B cell (primary cell): Measurements from ENCODE around the gene FTO. TPM values are rescaled to one million over a fixed set of nuclear protein-coding genes. Genes with fewer than 3 reads are reported as not detected.

Experiments
- ATAC-seq: fragments of 200-7000 bp; cut with Tn5 transposase; one replicate; pipeline ENCODE4 v1.10.0; 2021; ENCODE audit warnings: low read depth, mild to moderate bottlenecking, moderate number of reproducible peaks, moderate library complexity
- CTCF ChIA-PET: fragments of 350-600 bp; sonication (Branson Sonifier 250); formaldehyde crosslinking; loops from one replicate; lab custom pipeline; 2021; ENCODE audit warnings: antibody characterized with exemption, inconsistent platforms; lab: Charles Lee
- POLR2A ChIA-PET: fragments of 350-600 bp; sonication (Branson Sonifier 250); formaldehyde crosslinking; loops from one replicate; lab custom pipeline; 2021; ENCODE audit warnings: antibody characterized with exemption; lab: Charles Lee
- DNase-seq: peaks from one replicate; pipeline ENCODE4 v3.0.0; 2013
- H2AFZ ChIP-seq: 2 replicates; pipeline ENCODE4 v1.6.1; 2012; ENCODE audit warnings: mild to moderate bottlenecking, low read depth, low read length; ENCODE audit not compliant: insufficient read depth, poor library complexity, severe bottlenecking
- H3K27ac ChIP-seq, 2 donors: 1 replicate in 1 of 2; 2 replicates in 1 of 2; pipeline ENCODE4 v1.5.1; 2012 to 2013; ENCODE audit warnings: low read length in 2 of 2, mild to moderate bottlenecking in 2 of 2, moderate library complexity in 1 of 2
- H3K27me3 ChIP-seq, 4 experiments: fragments of 200-600 bp in 1 of 4; sonication (generic) in 1 of 4; replicated peaks in 1 of 4; 1 replicate in 2 of 4; 2 replicates in 2 of 4; pipeline versions ENCODE4 v1.6.1 to v1.7.0; 2013 to 2016; ENCODE audit warnings: low read length in 3 of 4, mild to moderate bottlenecking in 2 of 4, mixed read lengths in 1 of 4, moderate library complexity in 1 of 4; ENCODE audit not compliant: insufficient read depth in 4 of 4, control insufficient read depth in 3 of 4; ENCODE audit errors: control extremely low read depth in 1 of 4
- H3K36me3 ChIP-seq, 2 experiments: replicated peaks in 1 of 2; 1 replicate in 1 of 2; 2 replicates in 1 of 2; pipeline versions ENCODE4 v1.6.1 to v1.7.1; 2013; ENCODE audit warnings: low read length in 1 of 2; ENCODE audit not compliant: insufficient read depth in 2 of 2, control insufficient read depth in 1 of 2; ENCODE audit errors: control extremely low read depth in 1 of 2, extremely low read depth in 1 of 2
- H3K4me1 ChIP-seq, 2 donors: fragments of 200-600 bp in 1 of 2; sonication (generic) in 1 of 2; 1 replicate in 1 of 2; 2 replicates in 1 of 2; pipeline versions ENCODE4 v1.5.1 to v1.6.1; 2013 to 2017; ENCODE audit warnings: low read length in 2 of 2; ENCODE audit not compliant: control insufficient read depth in 2 of 2, insufficient read depth in 2 of 2
- H3K4me2 ChIP-seq: replicated peaks from 2 replicates; pipeline ENCODE3; 2012; ENCODE audit warnings: mild to moderate bottlenecking, low read depth, low read length; ENCODE audit not compliant: poor library complexity, severe bottlenecking
- H3K4me3 ChIP-seq, 5 experiments: fragments of 200-600 bp in 1 of 5; sonication (generic) in 1 of 5; 1 replicate in 3 of 5; 2 replicates in 2 of 5; pipeline versions ENCODE4 v1.5.1 to v1.7.0; 2011 to 2016; ENCODE audit warnings: low read length in 4 of 5, mild to moderate bottlenecking in 4 of 5, low read depth in 2 of 5, control low read depth in 1 of 5, moderate library complexity in 1 of 5; ENCODE audit not compliant: insufficient read depth in 1 of 5; ENCODE audit errors: control extremely low read depth in 1 of 5, extremely low read depth in 1 of 5
- H3K79me2 ChIP-seq: fragments of 200-600 bp; sonication (generic); one replicate; pipeline ENCODE4 v1.6.0; 2016; ENCODE audit warnings: low read length; ENCODE audit not compliant: control insufficient read depth, insufficient read depth
- H3K9ac ChIP-seq: fragments of 200-600 bp; sonication (generic); 2 replicates; pipeline ENCODE4 v1.6.1; 2017; ENCODE audit warnings: mild to moderate bottlenecking, low read length, moderate library complexity
- H3K9me3 ChIP-seq, 3 donors: one replicate each; pipeline versions ENCODE4 v1.6.1 to v1.7.1; 2013; ENCODE audit warnings: low read length in 2 of 3; ENCODE audit not compliant: control insufficient read depth in 2 of 3, insufficient read depth in 1 of 3; ENCODE audit errors: control extremely low read depth in 1 of 3
- H4K20me1 ChIP-seq: 2 replicates; pipeline ENCODE4 v1.6.0; 2012; ENCODE audit warnings: mild to moderate bottlenecking, low read length; ENCODE audit not compliant: insufficient read depth, control insufficient read depth, poor library complexity, severe bottlenecking
- H3K27ac Mint-ChIP-seq: one replicate; pipeline ENCODE4 v1.8.0; 2021; ENCODE audit warnings: mixed read lengths
- H3K27me3 Mint-ChIP-seq: one replicate; pipeline ENCODE4 v1.8.0; 2021; ENCODE audit warnings: mixed read lengths
- H3K4me1 Mint-ChIP-seq: one replicate; pipeline ENCODE4 v1.8.0; 2021; ENCODE audit warnings: mixed read lengths
- H3K4me3 Mint-ChIP-seq: one replicate; pipeline ENCODE4 v1.8.0; 2021; ENCODE audit warnings: mixed read lengths
- H3K9me3 Mint-ChIP-seq: one replicate; pipeline ENCODE4 v1.8.0; 2022; ENCODE audit warnings: mixed read lengths; ENCODE audit not compliant: insufficient read depth
- CTCF ChIP-seq: fragments of 200-600 bp; IDR thresholded peaks from one replicate; pipeline ENCODE4 v1.8.0; 2022; ENCODE audit warnings: antibody characterized with exemption, mild to moderate bottlenecking
- EZH2 ChIP-seq: IDR thresholded peaks from 2 replicates; pipeline ENCODE4 v1.6.1; 2012; ENCODE audit warnings: borderline replicate concordance, low read depth, mild to moderate bottlenecking, moderate library complexity, low read length; ENCODE audit not compliant: insufficient read depth, poor library complexity, severe bottlenecking
- WGBS: methylation state at CpG from one replicate; pipeline ENCODE4 v1.1.5; 2013; ENCODE audit warnings: missing lambda C conversion rate; ENCODE audit not compliant: insufficient coverage; 5-methylcytosine and 5-hydroxymethylcytosine counted together
- intact Hi-C: fragments of 100-400 bp; cut with micrococcal nuclease; formaldehyde crosslinking; loops from one replicate; pipeline ENCODE4 v1.10.0; 2022
- polyA plus RNA-seq: library from polyadenylated mRNA; depleted of rRNA; stranded (reverse); fragments of >200 nt; gene quantifications from 2 replicates; pipeline ENCODE4 v1.2.3, GENCODE V29; 2012
- total RNA-seq, 2 donors: library from RNA; stranded (reverse); fragments of 120-200 nt in 1 of 2; gene quantifications; 1 replicate in 1 of 2; 2 replicates in 1 of 2; pipeline versions ENCODE4 v1.2.3 to v1.2.4, GENCODE V29; 2013 to 2022

The FTO gene
- total and polyA plus RNA-seq, 2 donors (not counting 1 experiment from before 2014, with no cell fraction given), result 26.5 to 68.5 TPM

GRCh38 chr16:53955221-53955875, 251.4 kb downstream of the FTO start:
- no peak for ATAC-seq
- H2AFZ ChIP-seq, result no peak overlapping the region
- H3K79me2 ChIP-seq, result no peaks in the 10 kb centered on the region
- ChIA-PET CTCF (no interaction called here), POLR2A (no interaction called here)
- H3K4me3 ChIP-seq, result no peak overlapping the region
- no peak for DNase-seq
- H3K27ac Mint-ChIP-seq, result no peak overlapping the region
- H3K4me2 ChIP-seq, result no peak overlapping the region
- no peaks in the 10 kb centered on the region for H3K27me3 ChIP-seq
- intact Hi-C loops, result no loop called here
- H3K4me1 ChIP-seq, result peaks cover 8 to 10% of the 10 kb centered on the region in 2 donors
- H3K9me3 Mint-ChIP-seq, result no peaks in the 10 kb centered on the region
- H3K4me3 Mint-ChIP-seq, result no peak overlapping the region
- no peaks in the 10 kb centered on the region for H3K9me3 ChIP-seq
- H3K27ac ChIP-seq, result no peak overlapping the region
- H3K9ac ChIP-seq, result no peak overlapping the region
- peaks cover 20% of the 10 kb centered on the region for H3K4me1 Mint-ChIP-seq
- no peaks in the 10 kb centered on the region for H3K27me3 Mint-ChIP-seq
- TF ChIP-seq EZH2 (no peak), CTCF (no peak)
- H4K20me1 ChIP-seq, result no peaks in the 10 kb centered on the region
- no CpG with 5 or more reads among the region's 2 CpGs for WGBS
- H3K36me3 ChIP-seq, result no peaks in the 10 kb centered on the region

- Histone ChIP-seq H3K27ac (no peak overlapping the region), H3K79me2 (no peaks in the 10 kb centered on the region), H3K4me2 (no peak overlapping the region), H3K27me3 (no peaks in the 10 kb centered on the region), H2AFZ (no peak overlapping the region), H3K9ac (no peak overlapping the region), H4K20me1 (no peaks in the 10 kb centered on the region), H3K9me3 (no peaks in the 10 kb centered on the region), H3K4me1 (no peaks in the 10 kb centered on the region), H3K36me3 (no peaks in the 10 kb centered on the region), H3K4me3 (no peak overlapping the region)
- intact Hi-C loops, result no loop called here
- H3K4me1 Mint-ChIP-seq, result no peaks in the 10 kb centered on the region
- no peaks in the 10 kb centered on the region for H3K27me3 Mint-ChIP-seq
- no peak for DNase-seq
- no peak for TF ChIP-seq EZH2
- ChIA-PET CTCF (interaction anchor here (0.6 to 1.5 kb wide), 2 partner anchors 10 to 68 kb away, joined by 3 to 4 read pairs; no protein-coding TSS in a partner anchor), POLR2A (no interaction called here)
- H3K27ac Mint-ChIP-seq, result no peak overlapping the region
- 94% methylated on average over 8 of the region's 10 CpGs for WGBS
- H3K9me3 Mint-ChIP-seq, result no peaks in the 10 kb centered on the region
- no peak overlapping the region for H3K4me3 Mint-ChIP-seq
- no peak for ATAC-seq
Observed at GRCh38 chr16:53958341-53958880, 254.5 kb downstream of the FTO start.
